ENCODE results near the gene ZFAND3.
"Not testable (repeated sequence)": the region's sequence is repeated elsewhere in the genome, so short reads cannot be mapped to it uniquely, and the experiment has no call there.

The ZFAND3 gene

DNA sequence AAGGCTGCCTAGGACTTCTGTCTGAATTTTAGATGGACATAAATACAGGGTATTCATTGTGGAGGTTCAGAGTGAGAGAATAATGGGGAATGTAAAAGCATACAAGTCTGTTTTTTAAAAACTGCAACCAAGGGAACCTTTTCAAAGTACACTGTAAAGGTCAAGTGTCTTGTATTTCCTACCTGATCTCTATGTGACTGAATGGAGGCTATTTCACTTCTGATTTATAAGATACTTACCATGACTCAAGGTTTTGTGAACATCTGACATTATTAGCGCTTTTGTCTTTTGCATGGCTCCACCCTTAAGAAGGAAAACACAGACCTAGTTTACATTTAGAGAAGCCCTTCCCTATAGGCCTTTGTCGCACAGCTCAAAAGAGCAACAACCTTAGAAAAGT is 126.5 kb downstream of the ZFAND3 start:
- H3K27me3 ChIP-seq (ENCODE audit: control insufficient read depth in 1 of 2, insufficient read depth in 1 of 2, low read length in 2 of 2): no peaks in the 10 kb centered on the region
- H4K91ac ChIP-seq (ENCODE audit: low read length): no peak overlapping the region
- no peak overlapping the region for H3K9ac ChIP-seq (ENCODE audit: low read length)
- no peak overlapping the region for H3K14ac ChIP-seq (ENCODE audit: low read length in 2 of 2)
- H3K4ac ChIP-seq (ENCODE audit: low read depth in 1 of 2, low read length in 2 of 2): no peak overlapping the region
- no peak for DNase-seq
- H2BK5ac ChIP-seq (ENCODE audit: low read depth, low read length, poor library complexity, severe bottlenecking): no peak overlapping the region
- no peak overlapping the region for H2AK5ac ChIP-seq (ENCODE audit: low read length, severe bottlenecking)
- no peak overlapping the region for H3K4me2 ChIP-seq (ENCODE audit: low read length, poor library complexity, severe bottlenecking)
- H3K4me3 ChIP-seq (ENCODE audit: insufficient read depth in 1 of 2, low read depth in 1 of 2, low read length in 2 of 2): no peak overlapping the region
- H3K9me3 ChIP-seq (ENCODE audit: control insufficient read depth, low read length): no peaks in the 10 kb centered on the region
- H3K18ac ChIP-seq (ENCODE audit: low read depth in 1 of 2, low read length in 2 of 2): no peak overlapping the region
- H3K27ac ChIP-seq (ENCODE audit: low read length, poor library complexity, severe bottlenecking): no peak overlapping the region
- H3K23ac ChIP-seq (ENCODE audit: low read length in 2 of 2): no peak overlapping the region
- no peak overlapping the region for H4K8ac ChIP-seq (ENCODE audit: low read length)
- no peak overlapping the region for H2BK12ac ChIP-seq (ENCODE audit: low read length in 2 of 2)
- H2BK15ac ChIP-seq (ENCODE audit: low read depth, poor library complexity, severe bottlenecking): no peak overlapping the region
- no peaks in the 10 kb centered on the region for H3K4me1 ChIP-seq (ENCODE audit: control insufficient read depth, insufficient read depth, low read depth, low read length)
- no peak overlapping the region for H2BK120ac ChIP-seq (ENCODE audit: low read depth, low read length)
- WGBS: 93% methylated on average over 2 of the region's 2 CpGs
- peaks cover 3 to 6% of the 10 kb centered on the region in 2 experiments for H3K36me3 ChIP-seq (ENCODE audit: control insufficient read depth in 1 of 2, insufficient read depth in 2 of 2, low read depth in 1 of 2, low read length in 2 of 2)
- peaks cover 16% of the 10 kb centered on the region for H3K79me1 ChIP-seq (replicated peaks; ENCODE audit: low read length, poor library complexity, severe bottlenecking)
- H2AFZ ChIP-seq (ENCODE audit: low read depth, low read length): no peak overlapping the region

DNA sequence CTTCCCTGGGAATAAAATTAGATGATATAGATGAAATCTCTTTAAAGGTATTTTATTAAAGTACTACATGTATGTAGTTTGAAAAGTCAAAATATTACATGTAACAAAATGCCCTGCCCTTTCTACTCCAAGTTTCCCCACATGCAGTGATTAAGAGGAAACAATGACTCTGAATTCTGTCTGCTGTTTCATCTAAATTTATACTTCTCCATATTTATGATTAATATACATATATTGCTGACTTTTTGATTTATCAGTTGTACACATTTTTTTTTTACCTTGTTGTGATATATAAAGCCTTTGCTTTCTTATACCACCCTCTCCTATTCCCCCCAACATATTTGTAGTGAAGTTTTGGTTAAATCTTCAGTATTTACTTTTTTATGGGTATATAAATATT is 127.9 kb downstream of the ZFAND3 start:
- no peak overlapping the region for H3K23ac ChIP-seq (ENCODE audit: low read length in 2 of 2)
- no peak overlapping the region for H2BK120ac ChIP-seq (ENCODE audit: low read depth, low read length)
- no peak overlapping the region for H3K14ac ChIP-seq (ENCODE audit: low read length in 2 of 2)
- no peak overlapping the region for H3K18ac ChIP-seq (ENCODE audit: low read depth in 1 of 2, low read length in 2 of 2)
- no peak overlapping the region for H4K8ac ChIP-seq (ENCODE audit: low read length)
- no peaks in the 10 kb centered on the region for H3K27me3 ChIP-seq (ENCODE audit: control insufficient read depth in 1 of 2, insufficient read depth in 1 of 2, low read length in 2 of 2)
- H2AFZ ChIP-seq (ENCODE audit: low read depth, low read length): no peak overlapping the region
- H2BK12ac ChIP-seq (ENCODE audit: low read length in 2 of 2): no peak overlapping the region
- peaks cover 3 to 6% of the 10 kb centered on the region in 2 experiments for H3K36me3 ChIP-seq (ENCODE audit: control insufficient read depth in 1 of 2, insufficient read depth in 2 of 2, low read depth in 1 of 2, low read length in 2 of 2)
- no peak overlapping the region for H3K27ac ChIP-seq (ENCODE audit: low read length, poor library complexity, severe bottlenecking)
- no peak overlapping the region for H3K4ac ChIP-seq (ENCODE audit: low read depth in 1 of 2, low read length in 2 of 2)
- H2AK5ac ChIP-seq (ENCODE audit: low read length, severe bottlenecking): no peak overlapping the region
- H3K79me1 ChIP-seq (replicated peaks; ENCODE audit: low read length, poor library complexity, severe bottlenecking): peaks cover 15% of the 10 kb centered on the region
- H3K9ac ChIP-seq (ENCODE audit: low read length): no peak overlapping the region
- DNase-seq: no peak
- H2BK5ac ChIP-seq (ENCODE audit: low read depth, low read length, poor library complexity, severe bottlenecking): no peak overlapping the region
- H4K91ac ChIP-seq (ENCODE audit: low read length): no peak overlapping the region
- H3K4me2 ChIP-seq (ENCODE audit: low read length, poor library complexity, severe bottlenecking): no peak overlapping the region
- no peaks in the 10 kb centered on the region for H3K9me3 ChIP-seq (ENCODE audit: control insufficient read depth, low read length)
- H2BK15ac ChIP-seq (ENCODE audit: low read depth, poor library complexity, severe bottlenecking): no peak overlapping the region
- H3K4me3 ChIP-seq (ENCODE audit: insufficient read depth in 1 of 2, low read depth in 1 of 2, low read length in 2 of 2): no peak overlapping the region
- H3K4me1 ChIP-seq (ENCODE audit: control insufficient read depth, insufficient read depth, low read depth, low read length): no peaks in the 10 kb centered on the region

DNA sequence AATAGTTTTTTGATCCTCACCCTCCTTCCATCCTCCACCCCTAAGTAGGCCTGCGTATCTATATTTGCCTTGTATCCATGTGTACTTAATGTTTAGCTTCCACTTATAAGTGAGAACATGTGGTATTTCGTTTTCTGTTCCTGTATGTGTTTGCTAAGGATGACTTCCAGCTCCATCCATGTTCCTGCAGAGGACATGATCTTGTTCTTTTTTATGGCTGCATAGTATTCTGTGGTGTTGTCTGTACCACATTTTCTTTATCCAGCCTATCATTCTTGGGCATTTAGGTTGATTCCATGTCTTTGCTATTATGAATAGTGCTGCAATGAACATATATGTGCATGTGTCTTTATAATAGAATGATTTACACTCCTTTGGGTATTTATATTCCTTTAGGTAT is 129.1 kb downstream of the ZFAND3 start:
- H3K23ac ChIP-seq (ENCODE audit: low read length in 2 of 2); H3K4me2 ChIP-seq (ENCODE audit: low read length, poor library complexity, severe bottlenecking); H2BK5ac ChIP-seq (ENCODE audit: low read depth, low read length, poor library complexity, severe bottlenecking); H3K9me3 ChIP-seq (ENCODE audit: control insufficient read depth, low read length); H2AFZ ChIP-seq (ENCODE audit: low read depth, low read length); H3K36me3 ChIP-seq (ENCODE audit: control insufficient read depth in 1 of 2, insufficient read depth in 2 of 2, low read depth in 1 of 2, low read length in 2 of 2); H4K91ac ChIP-seq (ENCODE audit: low read length); H3K4ac ChIP-seq (ENCODE audit: low read depth in 1 of 2, low read length in 2 of 2); H3K27ac ChIP-seq (ENCODE audit: low read length, poor library complexity, severe bottlenecking); H2AK5ac ChIP-seq (ENCODE audit: low read length, severe bottlenecking); H3K9ac ChIP-seq (ENCODE audit: low read length); H2BK12ac ChIP-seq (ENCODE audit: low read length in 2 of 2); H3K18ac ChIP-seq (ENCODE audit: low read depth in 1 of 2, low read length in 2 of 2); H3K4me1 ChIP-seq (ENCODE audit: control insufficient read depth, insufficient read depth, low read depth, low read length); H2BK120ac ChIP-seq (ENCODE audit: low read depth, low read length); DNase-seq; H4K8ac ChIP-seq (ENCODE audit: low read length); H3K4me3 ChIP-seq (ENCODE audit: insufficient read depth in 1 of 2, low read depth in 1 of 2, low read length in 2 of 2); H3K27me3 ChIP-seq (ENCODE audit: control insufficient read depth in 1 of 2, insufficient read depth in 1 of 2, low read length in 2 of 2); H2BK15ac ChIP-seq (ENCODE audit: low read depth, poor library complexity, severe bottlenecking); H3K14ac ChIP-seq (ENCODE audit: low read length in 2 of 2): not testable (repeated sequence)
- WGBS: 92% methylated on average over 1 of the region's 2 CpGs
- H3K79me1 ChIP-seq (replicated peaks; ENCODE audit: low read length, poor library complexity, severe bottlenecking): peaks cover 20% of the 10 kb centered on the region

DNA sequence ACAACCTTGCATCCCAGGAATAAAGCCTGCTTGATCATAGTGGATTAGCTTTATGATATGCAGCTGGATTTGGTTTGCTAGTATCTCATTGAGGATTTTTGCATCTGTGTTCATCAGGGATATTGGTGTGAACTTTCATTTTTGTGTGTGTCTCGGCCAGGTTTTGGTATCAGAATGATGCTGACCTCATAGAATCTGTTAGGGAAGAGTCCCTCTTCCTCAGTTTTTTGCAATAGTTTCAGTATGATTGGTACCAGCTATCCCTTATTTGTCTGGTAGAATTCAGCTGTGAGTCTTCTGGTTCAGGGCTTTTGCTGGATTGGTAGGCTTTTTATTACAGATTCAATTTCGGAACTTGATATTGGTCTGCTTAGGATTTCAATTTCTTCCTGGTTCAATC is 132.5 kb downstream of the ZFAND3 start:
- peaks cover 3 to 6% of the 10 kb centered on the region in 2 experiments for H3K36me3 ChIP-seq (ENCODE audit: control insufficient read depth in 1 of 2, insufficient read depth in 2 of 2, low read depth in 1 of 2, low read length in 2 of 2)
- no peak overlapping the region for H2AFZ ChIP-seq (ENCODE audit: low read depth, low read length)
- no peaks in the 10 kb centered on the region for H3K27me3 ChIP-seq (ENCODE audit: control insufficient read depth in 1 of 2, insufficient read depth in 1 of 2, low read length in 2 of 2)
- H3K9me3 ChIP-seq (ENCODE audit: control insufficient read depth, low read length): no peaks in the 10 kb centered on the region
- H2BK120ac ChIP-seq (ENCODE audit: low read depth, low read length): no peak overlapping the region
- no peak overlapping the region for H2BK15ac ChIP-seq (ENCODE audit: low read depth, poor library complexity, severe bottlenecking)
- no peak overlapping the region for H3K9ac ChIP-seq (ENCODE audit: low read length)
- H3K18ac ChIP-seq (ENCODE audit: low read depth in 1 of 2, low read length in 2 of 2): no peak overlapping the region
- H3K4me3 ChIP-seq (ENCODE audit: insufficient read depth in 1 of 2, low read depth in 1 of 2, low read length in 2 of 2): no peak overlapping the region
- no peak overlapping the region for H3K14ac ChIP-seq (ENCODE audit: low read length in 2 of 2)
- H3K27ac ChIP-seq (ENCODE audit: low read length, poor library complexity, severe bottlenecking): no peak overlapping the region
- H2BK5ac ChIP-seq (ENCODE audit: low read depth, low read length, poor library complexity, severe bottlenecking): no peak overlapping the region
- DNase-seq: no peak
- no peak overlapping the region for H2AK5ac ChIP-seq (ENCODE audit: low read length, severe bottlenecking)
- H3K79me1 ChIP-seq (replicated peaks; ENCODE audit: low read length, poor library complexity, severe bottlenecking): peaks cover 13% of the 10 kb centered on the region
- no peak overlapping the region for H3K4ac ChIP-seq (ENCODE audit: low read depth in 1 of 2, low read length in 2 of 2)
- H3K23ac ChIP-seq (ENCODE audit: low read length in 2 of 2): no peak overlapping the region
- no peak overlapping the region for H4K91ac ChIP-seq (ENCODE audit: low read length)
- H3K4me1 ChIP-seq (ENCODE audit: control insufficient read depth, insufficient read depth, low read depth, low read length): peaks cover 1% of the 10 kb centered on the region
- H4K8ac ChIP-seq (ENCODE audit: low read length): no peak overlapping the region
- no peak overlapping the region for H3K4me2 ChIP-seq (ENCODE audit: low read length, poor library complexity, severe bottlenecking)
- WGBS: 93% methylated on average over 1 of the region's 2 CpGs
- H2BK12ac ChIP-seq (ENCODE audit: low read length in 2 of 2): no peak overlapping the region
